ENCODE data around the gene RNF220. TPM values are rescaled to one million over a fixed set of nuclear protein-coding genes. Genes with fewer than 3 reads are reported as not detected.

RNF220 gene
- total and polyA plus RNA-seq, 8 donors = 50.8 to 108 (median 91.3) TPM

DNA sequence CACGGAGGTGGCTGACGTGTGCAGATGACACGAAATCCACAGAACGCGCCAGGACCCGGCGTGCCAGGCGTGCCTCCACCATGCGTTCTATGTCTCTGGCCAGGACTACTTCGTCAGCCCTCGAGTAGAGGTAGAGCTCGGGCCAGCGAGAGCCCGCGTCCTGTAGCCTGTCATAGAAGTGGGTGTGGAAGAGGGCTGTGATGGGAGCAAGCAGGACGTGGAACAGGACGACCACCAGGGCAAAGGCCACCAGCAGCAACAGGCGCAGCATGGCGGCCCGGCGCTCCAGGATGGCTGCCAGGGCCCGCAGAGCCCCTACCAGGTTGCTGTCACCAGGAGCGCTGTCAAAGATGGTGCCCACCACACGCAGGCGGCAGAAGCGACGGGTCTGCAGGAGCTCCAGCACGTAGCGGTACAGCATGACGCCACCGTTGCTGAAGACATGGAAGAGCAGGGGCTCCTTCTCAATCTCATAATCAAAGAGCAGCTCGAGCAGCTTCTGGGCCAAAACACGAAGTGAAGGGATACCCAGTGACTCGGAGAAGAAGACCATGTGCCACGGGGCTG is 249.6 kb downstream of the RNF220 start:
- DNase-seq (no peak), ATAC-seq (no peak)
- H3K9me3 ChIP-seq = no peaks in the 10 kb centered on the region
- H3K27ac ChIP-seq = no peak overlapping the region
- H3K4me1 ChIP-seq = no peaks in the 10 kb centered on the region
- peaks cover 0 to 44% of the 10 kb centered on the region in 2 donors for H3K36me3 ChIP-seq
- intact Hi-C loops (cut with DNase I) = no loop called here
- H3K4me3 ChIP-seq = no peak overlapping the region
- TF ChIP-seq, protein P1, sequence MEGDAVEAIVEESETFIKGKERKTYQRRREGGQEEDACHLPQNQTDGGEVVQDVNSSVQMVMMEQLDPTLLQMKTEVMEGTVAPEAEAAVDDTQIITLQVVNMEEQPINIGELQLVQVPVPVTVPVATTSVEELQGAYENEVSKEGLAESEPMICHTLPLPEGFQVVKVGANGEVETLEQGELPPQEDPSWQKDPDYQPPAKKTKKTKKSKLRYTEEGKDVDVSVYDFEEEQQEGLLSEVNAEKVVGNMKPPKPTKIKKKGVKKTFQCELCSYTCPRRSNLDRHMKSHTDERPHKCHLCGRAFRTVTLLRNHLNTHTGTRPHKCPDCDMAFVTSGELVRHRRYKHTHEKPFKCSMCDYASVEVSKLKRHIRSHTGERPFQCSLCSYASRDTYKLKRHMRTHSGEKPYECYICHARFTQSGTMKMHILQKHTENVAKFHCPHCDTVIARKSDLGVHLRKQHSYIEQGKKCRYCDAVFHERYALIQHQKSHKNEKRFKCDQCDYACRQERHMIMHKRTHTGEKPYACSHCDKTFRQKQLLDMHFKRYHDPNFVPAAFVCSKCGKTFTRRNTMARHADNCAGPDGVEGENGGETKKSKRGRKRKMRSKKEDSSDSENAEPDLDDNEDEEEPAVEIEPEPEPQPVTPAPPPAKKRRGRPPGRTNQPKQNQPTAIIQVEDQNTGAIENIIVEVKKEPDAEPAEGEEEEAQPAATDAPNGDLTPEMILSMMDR (IDR thresholded peaks at IDR 0.05) = no peak
- no peaks in the 10 kb centered on the region for H3K27me3 ChIP-seq

DNA sequence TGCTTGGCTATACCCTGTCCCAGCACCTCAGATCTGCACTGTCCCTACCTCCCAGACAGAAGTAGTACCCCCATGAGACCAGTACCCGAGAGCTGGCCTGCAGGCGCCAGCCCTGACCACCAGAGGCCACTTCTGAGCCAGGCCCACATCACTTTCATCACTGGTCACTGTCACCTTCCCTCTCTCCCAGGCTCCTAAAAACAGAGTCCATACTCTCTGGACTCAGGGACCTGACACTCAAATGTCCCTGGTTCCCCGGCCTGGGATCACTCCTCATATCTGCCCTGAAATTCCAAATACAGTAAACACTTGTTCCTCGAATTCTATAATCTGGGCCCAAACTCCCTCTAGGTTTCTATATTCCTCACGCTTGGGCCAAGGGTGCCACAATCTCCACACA is 250.6 kb downstream of the RNF220 start:
- Histone ChIP-seq H3K9me3 (no peaks in the 10 kb centered on the region), H3K27ac (no peak overlapping the region), H3K27me3 (no peaks in the 10 kb centered on the region), H3K36me3 (peaks cover 0 to 35% of the 10 kb centered on the region in 2 donors), H3K4me1 (no peaks in the 10 kb centered on the region), H3K4me3 (no peak overlapping the region)
- intact Hi-C loops (cut with DNase I) = no loop called here
- TF ChIP-seq, protein P1 (IDR thresholded peaks at IDR 0.05) = peak; percentile 56
- ATAC-seq (peak; percentile 34), DNase-seq (no peak)

DNA sequence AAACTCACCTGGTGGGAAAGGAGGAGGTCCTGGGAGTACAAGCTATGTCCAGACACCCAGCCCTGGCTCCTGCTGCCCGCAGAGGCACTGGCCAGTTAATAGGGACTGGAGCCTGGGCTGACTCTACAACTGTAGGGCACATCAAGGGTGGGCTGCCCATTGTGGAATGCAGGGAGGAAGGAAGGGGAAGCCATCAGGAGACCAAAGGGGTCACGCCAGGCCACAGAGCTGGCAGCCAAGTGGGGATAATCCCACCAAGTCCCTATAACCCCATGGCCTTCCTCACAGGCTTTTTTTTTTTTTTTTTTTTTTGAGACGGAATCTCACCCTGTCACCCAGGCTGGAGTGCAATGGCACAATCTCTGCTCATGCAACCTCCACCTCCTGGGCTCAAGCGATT is 254.5 kb downstream of the RNF220 start:
- DNase-seq = no peak
- no peak for ATAC-seq
- intact Hi-C loops (cut with DNase I) = no loop called here
- H3K36me3 ChIP-seq = peaks cover 0 to 14% of the 10 kb centered on the region in 2 donors
- no peaks in the 10 kb centered on the region for H3K27me3 ChIP-seq
- H3K27ac ChIP-seq = no peak overlapping the region
- peaks cover 0 to under 1% of the 10 kb centered on the region in 2 donors for H3K4me1 ChIP-seq
- TF ChIP-seq, protein P1 (IDR thresholded peaks at IDR 0.05) = no peak
- H3K4me3 ChIP-seq = no peak overlapping the region
- H3K9me3 ChIP-seq = no peaks in the 10 kb centered on the region

DNA sequence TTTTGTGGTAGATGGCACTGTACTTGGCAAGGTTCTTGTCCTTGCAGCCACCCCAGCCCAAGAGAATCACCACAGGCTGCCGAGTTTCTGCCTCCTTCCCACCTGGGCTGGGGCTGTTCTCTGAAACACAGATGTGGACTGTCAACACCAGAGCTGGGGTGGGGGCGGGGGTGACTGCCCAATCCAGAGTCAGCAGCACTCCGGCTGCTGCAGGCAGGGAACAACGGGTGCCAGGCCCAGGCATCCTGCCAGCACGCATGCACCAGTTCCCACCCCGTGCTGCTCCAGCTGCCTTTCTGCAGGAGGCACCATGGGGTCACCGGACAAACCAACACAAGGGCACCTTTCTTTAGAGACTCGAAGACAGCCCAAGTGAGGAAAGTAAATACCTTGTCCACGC is 255.1 kb downstream of the RNF220 start:
- Histone ChIP-seq H3K27ac (no peak overlapping the region), H3K27me3 (no peaks in the 10 kb centered on the region), H3K4me3 (no peak overlapping the region), H3K4me1 (peaks cover 0 to 4% of the 10 kb centered on the region in 2 donors), H3K36me3 (peaks cover 0 to 8% of the 10 kb centered on the region in 2 donors), H3K9me3 (no peaks in the 10 kb centered on the region)
- ATAC-seq = peak; percentile 75
- intact Hi-C loops (cut with DNase I) = no loop called here
- TF ChIP-seq, protein P1 (IDR thresholded peaks at IDR 0.05) = no peak
- DNase-seq = peak in 1 of 4 donors; percentile 52

DNA sequence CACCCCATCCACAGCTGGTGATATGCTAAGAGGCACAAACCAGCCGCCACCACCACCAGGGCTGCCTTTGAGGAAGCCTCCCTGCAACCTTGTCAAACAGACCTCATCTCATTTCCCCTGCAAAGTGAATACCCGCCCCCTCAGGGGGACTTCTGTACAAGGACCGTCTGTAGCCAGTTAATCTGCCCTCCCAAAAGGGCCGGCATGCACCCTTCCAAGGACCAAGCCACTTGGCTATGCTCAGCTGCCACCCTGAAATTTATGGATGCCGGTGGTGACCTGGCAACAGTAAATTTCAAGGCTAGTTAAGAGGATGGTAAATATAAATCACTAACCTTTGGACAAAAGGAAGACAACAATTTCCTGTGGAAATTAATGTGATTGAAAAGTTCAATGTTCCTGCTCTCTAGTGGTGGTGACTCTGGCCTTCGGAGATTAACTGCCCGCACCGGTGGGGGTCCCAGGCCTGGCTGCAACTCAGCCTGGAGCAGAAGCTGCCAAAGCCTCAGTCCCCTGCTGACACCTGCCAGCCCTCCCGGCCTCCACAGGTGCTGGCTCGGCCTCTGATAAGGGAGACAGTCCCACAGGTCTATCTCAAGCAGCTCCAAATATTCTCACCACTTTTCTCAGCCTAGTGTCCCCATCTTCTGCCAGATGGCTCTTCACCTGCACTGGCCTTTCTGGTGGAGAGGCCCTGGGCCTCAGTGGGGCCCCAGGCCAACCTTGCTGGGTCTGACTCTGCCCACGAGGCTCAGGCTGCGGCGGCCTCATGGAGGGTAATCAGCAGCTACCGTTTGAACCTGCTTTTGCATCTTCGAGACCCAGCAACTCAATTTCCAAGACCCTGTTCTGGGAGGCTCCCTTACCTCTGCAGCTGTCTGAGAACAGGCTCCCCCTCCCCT is 257.0 kb downstream of the RNF220 start:
- Histone ChIP-seq H3K27ac (no peak overlapping the region), H3K36me3 (peaks cover 0 to 6% of the 10 kb centered on the region in 2 donors), H3K9me3 (no peaks in the 10 kb centered on the region), H3K4me3 (no peak overlapping the region), H3K4me1 (peaks cover 0 to 4% of the 10 kb centered on the region in 2 donors), H3K27me3 (no peaks in the 10 kb centered on the region)
- no peak for ATAC-seq
- intact Hi-C loops (cut with DNase I) = no loop called here
- DNase-seq = no peak
- TF ChIP-seq, protein P1 (IDR thresholded peaks at IDR 0.05) = no peak
